Smooth muscle cell (in vitro differentiated cells): ENCODE data around the gene ATP6V1G1. TPM values are rescaled to one million over a fixed set of nuclear protein-coding genes. Genes with fewer than 3 reads are reported as not detected.
"Not testable (repeated sequence)": the region's sequence is repeated elsewhere in the genome, so short reads cannot be mapped to it uniquely, and the experiment has no call there.

Experiments used
- DNase-seq: peaks from one replicate; lab custom pipeline; 2025; ENCODE audit not compliant: unreplicated experiment; lab: John Stamatoyannopoulos, UW
- H2AFZ ChIP-seq: fragments of 200-600 bp; sonication (generic); 2 replicates; pipeline ENCODE4 v1.6.0; 2016; ENCODE audit warnings: antibody characterized with exemption, low read depth, mild to moderate bottlenecking
- H3F3A ChIP-seq: fragments of 200-600 bp; sonication (generic); 2 replicates; pipeline ENCODE4 v1.6.0; 2017; ENCODE audit warnings: antibody characterized with exemption, low read depth
- H3K27ac ChIP-seq: fragments of 200-600 bp; sonication (generic); 2 replicates; pipeline ENCODE4 v1.5.1; 2016; ENCODE audit warnings: low read depth, mild to moderate bottlenecking
- H3K27me3 ChIP-seq: fragments of 200-600 bp; sonication (generic); 2 replicates; pipeline ENCODE4 v1.6.1; 2016; ENCODE audit warnings: low read depth, mild to moderate bottlenecking
- H3K36me3 ChIP-seq: fragments of 200-600 bp; sonication (generic); 2 replicates; pipeline ENCODE4 v1.5.1; 2016; ENCODE audit warnings: low read depth
- H3K4me1 ChIP-seq: fragments of 200-600 bp; sonication (generic); 2 replicates; pipeline ENCODE4 v1.5.1; 2016; ENCODE audit warnings: low read depth
- H3K4me2 ChIP-seq: fragments of 200-600 bp; sonication (generic); 2 replicates; pipeline ENCODE4 v1.6.0; 2016; ENCODE audit warnings: mild to moderate bottlenecking
- H3K4me3 ChIP-seq: fragments of 200-600 bp; sonication (generic); 2 replicates; pipeline ENCODE4 v1.5.1; 2016; ENCODE audit warnings: mild to moderate bottlenecking
- H3K79me2 ChIP-seq: fragments of 200-600 bp; sonication (generic); 2 replicates; pipeline ENCODE4 v1.6.0; 2016; ENCODE audit warnings: low read depth, mild to moderate bottlenecking
- H3K9ac ChIP-seq: fragments of 200-600 bp; sonication (generic); 2 replicates; pipeline ENCODE4 v1.6.0; 2016; ENCODE audit warnings: low read depth
- H3K9me3 ChIP-seq: fragments of 200-600 bp; sonication (generic); replicated peaks from 2 replicates; pipeline ENCODE4 v1.5.1; 2016; ENCODE audit warnings: low read depth
- H4K20me1 ChIP-seq: fragments of 200-600 bp; sonication (generic); 2 replicates; pipeline ENCODE4 v1.6.0; 2016; ENCODE audit warnings: low read depth
- CTCF ChIP-seq: fragments of 200-600 bp; sonication (generic); IDR thresholded peaks from 2 replicates; pipeline ENCODE4 v1.5.1; 2017; ENCODE audit warnings: borderline replicate concordance, mild to moderate bottlenecking, antibody characterized with exemption; ENCODE audit not compliant: insufficient read depth, poor library complexity, severe bottlenecking
- WGBS: methylation state at CpG from one replicate; pipeline ENCODE4 v1.1.7; 2016; ENCODE audit warnings: low lambda C conversion rate; 5-methylcytosine and 5-hydroxymethylcytosine counted together
- polyA plus RNA-seq: library from polyadenylated mRNA; unstranded; fragments of >200 nt; fragmentation: Nextera tagmentation; extraction: Ambion mirVana; gene quantifications from 2 replicates; pipeline ENCODE4 v1.2.1, GENCODE V29; 2016
- total RNA-seq: library from RNA; depleted of rRNA; stranded (reverse); fragments of >200 nt; gene quantifications from 2 replicates; pipeline ENCODE4 v1.2.3, GENCODE V29; 2014

The ATP6V1G1 gene
- total and polyA plus RNA-seq, 2 experiments from 2014 or later = 340 to 400 TPM

- WGBS = 96% methylated on average over 3 of the region's 3 CpGs
- Histone ChIP-seq H2AFZ (no peak overlapping the region), H4K20me1 (no peaks in the 10 kb centered on the region), H3K27ac (no peak overlapping the region), H3K9ac (no peak overlapping the region), H3K4me3 (no peak overlapping the region), H3K9me3 (no peaks in the 10 kb centered on the region), H3K27me3 (no peaks in the 10 kb centered on the region), H3K4me2 (no peak overlapping the region), H3K36me3 (no peaks in the 10 kb centered on the region), H3F3A (no peaks in the 10 kb centered on the region), H3K4me1 (no peaks in the 10 kb centered on the region), H3K79me2 (no peaks in the 10 kb centered on the region)
- DNase-seq = no peak
- no peak for TF ChIP-seq CTCF
Measured at GRCh38 chr9:114571391-114571790, 16.2 kb upstream of the ATP6V1G1 start.

GRCh38 chr9:114572199-114572598 is 15.4 kb upstream of the ATP6V1G1 start:
- Histone ChIP-seq H3K4me1 (no peaks in the 10 kb centered on the region), H3K4me2 (no peak overlapping the region)

GRCh38 chr9:114574438-114574837 is 13.1 kb upstream of the ATP6V1G1 start:
- no peak for DNase-seq
- Histone ChIP-seq H3K9me3 (no peaks in the 10 kb centered on the region), H3K9ac (no peak overlapping the region)

More at GRCh38 chr9:114572199-114572598, 15.4 kb upstream of the ATP6V1G1 start:
- WGBS = 92% methylated on average over 6 of the region's 6 CpGs
- Histone ChIP-seq H3K36me3 (no peaks in the 10 kb centered on the region), H4K20me1 (no peaks in the 10 kb centered on the region), H3K27ac (no peak overlapping the region), H3K4me3 (no peak overlapping the region), H3F3A (no peaks in the 10 kb centered on the region), H3K27me3 (no peaks in the 10 kb centered on the region), H2AFZ (no peak overlapping the region), H3K9ac (no peak overlapping the region), H3K9me3 (no peaks in the 10 kb centered on the region), H3K79me2 (no peaks in the 10 kb centered on the region)
- no peak for DNase-seq
- TF ChIP-seq CTCF = no peak

GRCh38 chr9:114576779-114577178 is 10.8 kb upstream of the ATP6V1G1 start:
- DNase-seq, H3K4me1 ChIP-seq: not testable (repeated sequence)

More at GRCh38 chr9:114574438-114574837, 13.1 kb upstream of the ATP6V1G1 start:
- Histone ChIP-seq H3K4me3 (no peak overlapping the region), H3K36me3 (no peaks in the 10 kb centered on the region), H3K4me2 (no peak overlapping the region), H3K79me2 (no peaks in the 10 kb centered on the region), H3K27me3 (no peaks in the 10 kb centered on the region), H3K27ac (no peak overlapping the region), H3F3A (no peaks in the 10 kb centered on the region), H4K20me1 (no peaks in the 10 kb centered on the region), H3K4me1 (no peaks in the 10 kb centered on the region), H2AFZ (no peak overlapping the region)
- 43% methylated on average over 1 of the region's 1 CpG for WGBS
- TF ChIP-seq CTCF = no peak

GRCh38 chr9:114578134-114578533 is 9.4 kb upstream of the ATP6V1G1 start:
- not testable (repeated sequence) for H3K4me3 ChIP-seq, H3K79me2 ChIP-seq, H3K4me1 ChIP-seq, H3K9me3 ChIP-seq, H3K27ac ChIP-seq, H3K4me2 ChIP-seq, H4K20me1 ChIP-seq, DNase-seq, H3K36me3 ChIP-seq, H3F3A ChIP-seq, H2AFZ ChIP-seq, H3K9ac ChIP-seq, H3K27me3 ChIP-seq
- WGBS = 99% methylated on average over 5 of the region's 5 CpGs

More at GRCh38 chr9:114576779-114577178, 10.8 kb upstream of the ATP6V1G1 start:
- H2AFZ ChIP-seq, H3K27ac ChIP-seq, H3K36me3 ChIP-seq, H3K4me2 ChIP-seq, H3K4me3 ChIP-seq, H3K9me3 ChIP-seq, H3K27me3 ChIP-seq, H3K79me2 ChIP-seq, H3K9ac ChIP-seq, H3F3A ChIP-seq, H4K20me1 ChIP-seq: not testable (repeated sequence)
- WGBS = 85% methylated on average over 5 of the region's 5 CpGs
